GM21723 (cell line): ENCODE measurements around the gene USH2A.
"Not testable (repeated sequence)": the region's sequence is repeated elsewhere in the genome, so short reads cannot be mapped to it uniquely, and the experiment has no call there.

ENCODE experiments used
- ATAC-seq: cut with Tn5 transposase; IDR thresholded peaks from one replicate; pipeline ENCODE4 v1.9.1; 2021; ENCODE audit warnings: mild to moderate bottlenecking, moderate library complexity; ENCODE audit not compliant: unreplicated experiment

USH2A gene

GRCh38 chr1:216207154-216207553 is 216.1 kb downstream of the USH2A start:
- no peak for ATAC-seq

- no peak for ATAC-seq
Observed at GRCh38 chr1:216205176-216205575, 218.1 kb downstream of the USH2A start.

GRCh38 chr1:216201946-216202345 is 221.3 kb downstream of the USH2A start:
- ATAC-seq: no peak

GRCh38 chr1:216200941-216201340 is 222.3 kb downstream of the USH2A start:
- no peak for ATAC-seq

GRCh38 chr1:216194721-216195120 is 228.5 kb downstream of the USH2A start:
- ATAC-seq: no peak

GRCh38 chr1:216193839-216194443 is 229.3 kb downstream of the USH2A start:
- ATAC-seq: no peak

GRCh38 chr1:216190438-216190837 is 232.8 kb downstream of the USH2A start:
- ATAC-seq: no peak

GRCh38 chr1:216186816-216187215 is 236.4 kb downstream of the USH2A start:
- ATAC-seq: no peak

- no peak for ATAC-seq
Observed at GRCh38 chr1:216186141-216186540, 237.1 kb downstream of the USH2A start.

GRCh38 chr1:216184126-216184680 is 239.0 kb downstream of the USH2A start:
- ATAC-seq: no peak

GRCh38 chr1:216183454-216183853 is 239.8 kb downstream of the USH2A start:
- no peak for ATAC-seq

- ATAC-seq: no peak
Observed at GRCh38 chr1:216183007-216183406, 240.2 kb downstream of the USH2A start.

GRCh38 chr1:216181590-216181989 is 241.7 kb downstream of the USH2A start:
- ATAC-seq: no peak

GRCh38 chr1:216178281-216178680 is 245.0 kb downstream of the USH2A start:
- no peak for ATAC-seq

GRCh38 chr1:216176970-216177369 is 246.3 kb downstream of the USH2A start:
- ATAC-seq: no peak

GRCh38 chr1:216175714-216176113 is 247.5 kb downstream of the USH2A start:
- ATAC-seq: no peak

- no peak for ATAC-seq
Observed at GRCh38 chr1:216173376-216173995, 249.8 kb downstream of the USH2A start.

- no peak for ATAC-seq
Observed at GRCh38 chr1:216169351-216169750, 253.9 kb downstream of the USH2A start.

- ATAC-seq: no peak
Observed at GRCh38 chr1:216168546-216168945, 254.7 kb downstream of the USH2A start.

GRCh38 chr1:216154063-216154462 is 269.2 kb downstream of the USH2A start:
- no peak for ATAC-seq

- ATAC-seq: no peak
Observed at GRCh38 chr1:216153130-216153529, 270.1 kb downstream of the USH2A start.

- not testable (repeated sequence) for ATAC-seq
Observed at GRCh38 chr1:216145451-216146018, 277.7 kb downstream of the USH2A start.
